Measurements from ENCODE around the gene PLIN5. TPM values are rescaled to one million over a fixed set of nuclear protein-coding genes. Genes with fewer than 3 reads are reported as not detected.
"Not testable (repeated sequence)": the region's sequence is repeated elsewhere in the genome, so short reads cannot be mapped to it uniquely, and the experiment has no call there.

Gene PLIN5
- total and polyA plus RNA-seq, 2 experiments from 2014 or later, result 5.8 to 6.4 TPM

- no peaks in the 10 kb centered on the region for H3K36me3 ChIP-seq (replicated peaks; ENCODE audit: insufficient read depth, low read depth)
- no peak overlapping the region for H2AFZ ChIP-seq
- WGBS (ENCODE audit: low lambda C conversion rate, missing lambda C conversion rate), result 78% methylated on average over 14 of the region's 14 CpGs
- no peaks in the 10 kb centered on the region for H3K9me3 ChIP-seq (ENCODE audit: low read depth)
- no peaks in the 10 kb centered on the region for H3K79me2 ChIP-seq
- no peak for TF ChIP-seq CTCF (IDR thresholded peaks at IDR 0.05; ENCODE audit: poor library complexity)
- H3K4me1 ChIP-seq (ENCODE audit: insufficient read depth), result no peaks in the 10 kb centered on the region
- H3K9me2 ChIP-seq (replicated peaks; ENCODE audit: insufficient read depth), result no peaks in the 10 kb centered on the region
- DNase-seq (ENCODE audit: low spot score), result no peak
- no peak overlapping the region for H3K4me3 ChIP-seq
- H3K4me2 ChIP-seq, result no peak overlapping the region
- H3K27ac ChIP-seq, result no peak overlapping the region
- no peaks in the 10 kb centered on the region for H4K20me1 ChIP-seq (ENCODE audit: insufficient read depth, poor library complexity, severe bottlenecking)
- H3K27me3 ChIP-seq, result no peaks in the 10 kb centered on the region
These were observed 5.0 kb downstream of the PLIN5 start for GRCh38 chr19:4529924-4530522.

- no peaks in the 10 kb centered on the region for H3K79me2 ChIP-seq
- TF ChIP-seq CTCF (IDR thresholded peaks at IDR 0.05; ENCODE audit: poor library complexity) (no peak), EZH2phosphoT487 (IDR thresholded peaks at IDR 0.05; ENCODE audit: low read depth, severe bottlenecking, unreplicated experiment) (no peak), EZH2 (IDR thresholded peaks at IDR 0.05; ENCODE audit: borderline replicate concordance) (no peak)
- no peak for DNase-seq (ENCODE audit: low spot score)
- no peak overlapping the region for H3K4me3 ChIP-seq
- H2AFZ ChIP-seq, result no peak overlapping the region
- H3K9me3 ChIP-seq (ENCODE audit: low read depth), result no peaks in the 10 kb centered on the region
- no peaks in the 10 kb centered on the region for H3K27me3 ChIP-seq
- 86% methylated on average over 14 of the region's 15 CpGs for WGBS (ENCODE audit: low lambda C conversion rate, missing lambda C conversion rate)
- no peak overlapping the region for H3K4me2 ChIP-seq
- H3K27ac ChIP-seq, result no peak overlapping the region
- no peaks in the 10 kb centered on the region for H3K9me2 ChIP-seq (replicated peaks; ENCODE audit: insufficient read depth)
- no peaks in the 10 kb centered on the region for H4K20me1 ChIP-seq (ENCODE audit: insufficient read depth, poor library complexity, severe bottlenecking)
- H3K36me3 ChIP-seq (replicated peaks; ENCODE audit: insufficient read depth, low read depth), result no peaks in the 10 kb centered on the region
- H3K4me1 ChIP-seq (ENCODE audit: insufficient read depth), result no peaks in the 10 kb centered on the region
These were observed 6.2 kb downstream of the PLIN5 start for GRCh38 chr19:4528843-4529242.

- H3K9me3 ChIP-seq (ENCODE audit: low read depth); H3K27ac ChIP-seq; H4K20me1 ChIP-seq (ENCODE audit: insufficient read depth, poor library complexity, severe bottlenecking); H3K4me3 ChIP-seq; H3K4me1 ChIP-seq (ENCODE audit: insufficient read depth); H3K27me3 ChIP-seq; DNase-seq (ENCODE audit: low spot score); H2AFZ ChIP-seq; H3K4me2 ChIP-seq; H3K79me2 ChIP-seq; H3K9me2 ChIP-seq (replicated peaks; ENCODE audit: insufficient read depth); H3K36me3 ChIP-seq (replicated peaks; ENCODE audit: insufficient read depth, low read depth): not testable (repeated sequence)
- 79% methylated on average over 8 of the region's 8 CpGs for WGBS (ENCODE audit: low lambda C conversion rate, missing lambda C conversion rate)
These were observed 7.6 kb downstream of the PLIN5 start for GRCh38 chr19:4527377-4527776.

GRCh38 chr19:4525563-4526002, 9.4 kb downstream of the PLIN5 start:
- Histone ChIP-seq H3K4me3 (no peak overlapping the region), H3K27ac (no peak overlapping the region), H3K4me2 (no peak overlapping the region), H3K9me3 (ENCODE audit: low read depth) (no peaks in the 10 kb centered on the region), H4K20me1 (ENCODE audit: insufficient read depth, poor library complexity, severe bottlenecking) (no peaks in the 10 kb centered on the region), H3K27me3 (no peaks in the 10 kb centered on the region), H2AFZ (no peak overlapping the region), H3K9me2 (replicated peaks; ENCODE audit: insufficient read depth) (no peaks in the 10 kb centered on the region), H3K79me2 (no peaks in the 10 kb centered on the region), H3K36me3 (replicated peaks; ENCODE audit: insufficient read depth, low read depth) (no peaks in the 10 kb centered on the region), H3K4me1 (ENCODE audit: insufficient read depth) (no peaks in the 10 kb centered on the region)
- TF ChIP-seq EZH2 (IDR thresholded peaks at IDR 0.05; ENCODE audit: borderline replicate concordance) (no peak), CTCF (IDR thresholded peaks at IDR 0.05; ENCODE audit: poor library complexity) (no peak)
- DNase-seq (ENCODE audit: low spot score), result no peak
- WGBS (ENCODE audit: low lambda C conversion rate, missing lambda C conversion rate), result 92% methylated on average over 22 of the region's 23 CpGs
